ENCODE data around the gene ZFAND3.
A peak's percentile ranks its signal among the peaks of the same experiment; 100 is the strongest.
"Not testable (repeated sequence)": the region's sequence is repeated elsewhere in the genome, so short reads cannot be mapped to it uniquely, and the experiment has no call there.

Gene ZFAND3

DNA sequence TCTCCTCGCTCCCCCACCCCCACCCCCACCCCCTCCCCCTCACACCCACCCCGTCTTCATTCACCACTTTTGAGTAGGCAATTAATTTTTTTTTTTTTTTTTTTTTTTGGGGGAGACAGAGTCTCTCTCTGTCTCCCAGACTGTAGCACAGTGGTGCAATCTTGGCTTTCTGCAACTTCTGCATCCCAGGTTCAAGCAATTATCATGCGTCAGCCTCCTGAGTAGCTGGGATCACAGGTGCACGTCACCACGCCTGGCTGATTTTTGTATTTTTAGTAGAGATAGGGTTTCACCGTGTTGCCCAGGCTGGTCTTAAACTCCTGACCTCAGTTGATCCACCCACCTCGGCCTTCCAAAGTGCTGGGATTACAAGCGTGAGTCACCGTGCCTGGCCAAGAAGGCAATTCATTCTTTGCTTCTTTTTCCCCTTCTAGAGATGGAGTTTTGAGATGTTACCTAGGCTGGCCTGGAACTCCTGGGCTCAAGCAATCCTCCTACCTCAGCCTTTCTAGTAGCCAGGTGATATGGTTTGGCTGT lies 230.4 kb downstream of the ZFAND3 start:
- DNase-seq (ENCODE audit: low read depth in 2 of 2), result not testable (repeated sequence)

GRCh38 chr6:38051819-38052434 lies 232.4 kb downstream of the ZFAND3 start:
- no peak for DNase-seq (ENCODE audit: low read depth in 2 of 2)

DNA sequence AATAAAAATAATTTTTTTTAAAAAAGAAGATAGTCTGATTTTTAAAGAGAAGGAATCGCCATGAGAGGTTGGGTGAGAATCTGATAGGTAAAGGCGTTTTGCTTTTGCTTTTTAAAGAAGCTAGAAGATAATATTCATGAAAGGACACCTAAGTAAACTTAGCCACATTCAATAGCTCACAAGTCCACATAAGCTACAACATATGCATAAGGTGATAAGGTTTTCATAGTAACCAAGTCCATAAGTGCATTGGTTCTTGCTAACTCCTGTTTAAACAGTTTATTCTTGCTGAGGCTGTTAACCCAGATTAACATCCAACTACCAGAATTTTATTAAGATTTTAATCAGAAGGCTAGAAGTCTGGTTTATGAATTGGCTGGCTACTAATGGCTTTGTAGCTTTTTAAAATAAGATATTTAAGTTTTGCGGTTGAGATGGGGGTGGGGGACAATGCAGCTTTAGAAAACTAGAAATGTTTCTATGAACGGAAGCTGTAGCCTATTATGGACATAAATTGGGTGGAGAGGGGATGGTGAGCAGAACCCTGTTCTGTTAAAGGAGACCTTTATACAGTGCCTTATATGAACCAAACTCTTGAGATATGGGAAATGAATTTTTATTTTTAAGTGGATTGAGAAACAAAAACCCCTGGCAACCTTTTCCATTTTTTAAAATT lies 235.1 kb downstream of the ZFAND3 start:
- no peak for DNase-seq (ENCODE audit: low read depth in 2 of 2)

- DNase-seq (ENCODE audit: low read depth in 2 of 2), result no peak
Measured at GRCh38 chr6:38055203-38055589, 235.7 kb downstream of the ZFAND3 start.

DNA sequence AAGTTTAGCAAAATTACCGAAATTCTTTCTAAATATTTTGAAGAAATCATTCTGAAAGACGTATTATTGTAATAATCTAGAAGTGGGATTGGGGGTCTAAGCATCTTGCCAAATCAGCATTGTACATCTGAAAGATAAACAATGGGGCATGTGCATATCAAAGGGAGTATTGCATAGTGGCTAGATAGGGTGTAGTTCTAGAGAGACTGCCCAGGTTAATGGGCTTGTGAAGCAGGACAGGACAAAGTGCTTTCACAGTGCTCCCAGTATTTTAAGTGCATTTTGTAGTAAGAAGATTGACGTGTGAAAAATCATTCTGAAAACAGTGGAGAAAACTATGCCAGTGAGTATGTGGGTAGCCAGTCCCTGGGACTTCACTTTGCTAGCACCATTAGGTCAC lies 236.8 kb downstream of the ZFAND3 start:
- DNase-seq (ENCODE audit: low read depth in 2 of 2), result no peak

GRCh38 chr6:38057994-38058393 lies 238.5 kb downstream of the ZFAND3 start:
- DNase-seq (ENCODE audit: low read depth in 2 of 2), result peak; percentile 10 to 36

DNA sequence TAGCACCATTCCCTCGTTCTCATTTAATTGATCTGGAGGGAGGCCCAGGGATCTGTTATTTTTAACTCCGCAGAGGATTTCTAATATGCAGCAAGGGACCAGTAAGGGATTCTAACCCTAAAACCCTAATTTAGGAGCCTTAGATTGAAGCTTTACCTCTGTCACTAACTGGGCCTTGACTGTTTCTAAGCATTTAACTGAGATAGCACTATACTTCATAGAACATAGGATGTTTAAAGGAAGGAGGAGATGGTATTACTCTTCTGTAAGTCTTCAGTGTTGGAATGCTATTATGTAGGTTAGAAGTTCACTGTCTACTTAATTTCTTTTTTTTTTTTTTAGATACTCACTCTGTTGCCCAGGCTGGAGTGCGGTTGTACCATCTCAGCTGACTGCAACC lies 242.5 kb downstream of the ZFAND3 start:
- no peak for DNase-seq (ENCODE audit: low read depth in 2 of 2)

- no peak for DNase-seq (ENCODE audit: low read depth in 2 of 2)
Measured at GRCh38 chr6:38063973-38064372, 244.4 kb downstream of the ZFAND3 start.

- no peak for DNase-seq (ENCODE audit: low read depth in 2 of 2)
Measured at GRCh38 chr6:38064431-38064830, 244.9 kb downstream of the ZFAND3 start.

GRCh38 chr6:38065734-38066305 lies 246.3 kb downstream of the ZFAND3 start:
- DNase-seq (ENCODE audit: low read depth in 2 of 2), result no peak

DNA sequence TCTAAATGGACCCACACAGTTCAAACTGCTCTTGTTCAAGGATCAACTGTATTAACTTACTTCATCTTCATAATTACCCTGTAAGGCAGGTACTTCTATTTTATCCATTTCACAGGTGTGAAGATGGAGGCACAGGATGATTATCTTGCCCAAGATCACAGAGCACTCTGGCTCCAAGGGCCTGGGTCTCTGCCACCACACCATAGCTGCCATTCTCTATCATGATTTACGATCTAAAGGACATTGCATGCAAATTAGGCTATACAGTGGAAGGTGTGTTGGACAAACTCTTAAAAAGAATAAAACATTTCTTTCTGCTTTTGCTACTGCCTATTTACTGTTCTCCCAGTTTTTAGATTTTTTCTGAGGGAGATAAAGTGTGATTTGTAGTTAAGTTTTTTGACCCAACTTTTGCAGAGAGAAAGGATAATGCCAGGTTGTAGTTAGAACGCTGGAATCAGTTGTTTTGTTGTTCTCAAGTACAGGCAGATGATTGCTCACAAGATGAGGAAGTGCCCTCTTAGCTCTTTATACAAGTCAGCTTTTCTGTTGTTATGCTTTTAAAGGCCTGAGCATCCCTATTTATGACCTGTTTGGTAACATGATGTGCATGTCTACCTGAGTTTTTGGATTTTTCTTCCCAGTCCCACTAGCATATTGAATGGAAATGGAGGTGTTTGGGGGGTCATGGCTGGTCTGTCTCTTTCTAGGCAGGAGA lies 247.9 kb downstream of the ZFAND3 start:
- no peak for DNase-seq (ENCODE audit: low read depth in 2 of 2)

DNA sequence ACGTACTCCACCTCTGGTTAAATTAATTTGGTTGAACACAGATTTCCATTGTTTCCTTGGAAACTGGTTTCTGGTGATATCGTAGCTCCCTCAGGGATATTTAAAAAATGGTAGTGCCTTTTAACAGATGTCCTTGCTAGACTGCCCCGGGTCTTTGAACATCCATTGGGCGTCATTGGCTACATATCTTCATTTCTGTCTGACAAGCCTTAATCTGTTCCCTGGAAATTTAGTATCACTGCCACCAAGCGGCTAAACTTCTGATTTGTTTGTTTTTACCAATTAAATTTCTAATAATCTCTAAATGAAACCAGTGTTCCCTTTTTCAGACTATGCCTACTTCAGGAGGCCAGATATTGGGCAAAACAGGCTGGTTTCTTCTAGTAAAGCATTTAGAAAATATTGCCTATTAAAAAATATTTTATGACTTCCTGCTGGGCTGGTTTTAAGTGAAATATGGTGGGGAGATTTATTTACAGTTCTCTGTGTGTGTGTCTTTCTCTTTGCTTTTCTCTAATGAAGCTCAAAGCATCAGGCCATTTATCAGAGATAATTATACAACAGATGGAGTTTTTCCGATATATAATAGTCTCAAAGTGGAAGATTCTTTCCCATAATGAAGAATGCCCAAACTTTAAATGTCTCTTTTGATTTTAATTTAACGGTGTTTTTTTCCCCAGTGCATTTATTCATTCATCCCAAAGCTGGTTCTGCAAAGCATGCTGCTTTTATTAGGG lies 249.5 kb downstream of the ZFAND3 start:
- DNase-seq (ENCODE audit: low read depth in 2 of 2), result no peak

GRCh38 chr6:38077488-38078030 lies 258.0 kb downstream of the ZFAND3 start:
- DNase-seq (ENCODE audit: low read depth in 2 of 2), result no peak

GRCh38 chr6:38078671-38079070 lies 259.1 kb downstream of the ZFAND3 start:
- DNase-seq (ENCODE audit: low read depth in 2 of 2), result no peak

DNA sequence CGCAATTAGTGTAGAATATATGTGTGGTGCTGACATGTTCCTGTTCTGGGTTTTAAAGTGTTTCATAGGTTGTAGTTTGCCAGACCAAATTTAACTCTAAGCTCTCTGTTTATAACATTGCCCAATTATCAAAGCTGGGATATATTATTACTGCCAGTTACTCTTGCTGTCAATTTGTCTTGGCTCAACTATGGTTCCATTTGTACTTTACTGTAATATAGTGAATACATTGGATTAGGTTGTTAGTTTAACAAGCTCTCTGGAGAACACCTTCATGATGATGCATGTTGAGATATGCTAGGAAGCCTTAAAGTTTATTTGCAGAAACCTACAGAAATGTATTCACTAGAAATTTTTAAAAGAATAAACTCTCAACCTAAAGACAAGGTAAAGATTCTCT lies 259.6 kb downstream of the ZFAND3 start:
- DNase-seq (ENCODE audit: low read depth in 2 of 2), result no peak

DNA sequence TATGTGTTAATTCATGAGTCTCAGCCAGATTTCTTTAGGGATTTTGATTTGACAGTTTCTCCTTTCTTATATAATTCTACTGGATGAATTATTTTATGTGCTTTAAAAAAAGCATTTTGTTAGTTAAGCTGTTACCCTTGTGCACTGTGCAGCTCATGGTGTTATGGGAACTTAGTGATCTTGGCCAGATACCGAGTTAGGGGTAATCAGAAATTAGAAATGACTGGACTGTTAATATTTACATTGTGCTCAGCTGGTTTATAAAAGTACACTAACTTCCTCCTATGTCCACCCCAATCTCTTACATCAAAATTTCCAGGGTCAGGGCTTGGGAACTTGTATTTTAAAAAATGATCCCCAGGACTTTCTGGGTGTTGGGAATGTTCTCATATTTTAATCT lies 260.0 kb downstream of the ZFAND3 start:
- DNase-seq (ENCODE audit: low read depth in 2 of 2), result no peak

DNA sequence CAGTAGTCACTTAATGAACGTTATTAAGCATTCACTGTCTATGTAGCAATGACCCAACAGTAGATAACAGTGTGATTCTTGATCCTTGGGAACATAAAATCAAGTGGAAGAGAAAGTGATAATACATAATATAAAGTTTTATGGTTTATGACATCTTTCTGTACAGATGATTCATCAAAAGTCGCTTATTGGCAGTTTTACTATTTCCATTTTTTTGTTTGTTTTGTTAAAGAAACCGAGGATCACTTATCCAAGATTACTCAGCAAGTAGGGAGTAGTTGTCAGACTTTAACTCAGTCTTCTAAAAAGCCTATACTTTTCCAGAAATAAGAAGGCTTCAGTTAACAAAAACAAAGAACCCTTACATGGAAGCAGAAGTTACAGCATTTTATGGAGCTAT lies 260.8 kb downstream of the ZFAND3 start:
- DNase-seq (ENCODE audit: low read depth in 2 of 2), result no peak

DNA sequence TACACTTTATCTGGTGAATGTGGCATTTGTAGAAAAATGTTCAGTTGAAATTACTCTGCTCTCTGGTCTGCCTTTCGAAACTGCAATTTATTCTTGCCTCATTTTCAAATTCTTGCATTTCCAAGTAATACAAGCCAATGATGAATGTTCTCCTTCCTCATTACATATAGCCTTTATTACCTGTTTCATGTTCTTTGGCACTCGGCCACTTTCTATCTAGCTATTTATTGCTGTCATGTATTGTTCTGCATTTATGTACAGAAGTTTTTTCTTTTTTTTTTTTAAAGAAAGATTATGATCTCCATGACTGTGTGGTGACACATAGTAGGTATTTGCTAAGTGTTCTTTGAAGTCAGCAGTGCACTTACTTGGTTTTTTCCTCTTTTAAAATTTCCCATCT lies 261.4 kb downstream of the ZFAND3 start:
- DNase-seq (ENCODE audit: low read depth in 2 of 2), result no peak

- no peak for DNase-seq (ENCODE audit: low read depth in 2 of 2)
Measured at GRCh38 chr6:38085031-38085430, 265.5 kb downstream of the ZFAND3 start.

GRCh38 chr6:38086346-38086745 lies 266.8 kb downstream of the ZFAND3 start:
- no peak for DNase-seq (ENCODE audit: low read depth in 2 of 2)

DNA sequence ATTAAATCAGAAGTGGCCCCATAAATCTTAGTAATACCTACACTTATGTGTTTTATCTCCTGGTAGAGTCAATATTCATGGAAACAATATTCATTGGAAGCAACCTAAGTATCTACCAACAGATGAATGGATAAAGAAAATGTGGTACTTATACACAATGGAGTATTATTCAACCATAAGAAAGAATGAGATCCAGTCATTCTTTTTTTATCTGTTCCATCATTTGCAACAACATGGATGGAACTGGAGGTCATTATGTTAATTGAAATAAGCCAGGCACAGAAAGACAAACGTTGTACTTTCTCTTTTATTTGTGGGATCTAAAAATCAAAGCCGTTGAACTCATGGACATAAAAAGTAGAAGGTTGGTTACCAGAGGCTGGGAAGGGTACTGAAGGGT lies 268.5 kb downstream of the ZFAND3 start:
- DNase-seq (ENCODE audit: low read depth in 2 of 2), result no peak

GRCh38 chr6:38088829-38089228 lies 269.3 kb downstream of the ZFAND3 start:
- DNase-seq (ENCODE audit: low read depth in 2 of 2), result no peak
